WI38 (cell line): ENCODE results near the gene IL11RA.
A peak's percentile ranks its signal among the peaks of the same experiment; 100 is the strongest.

Source experiments
- H3K4me3 ChIP-seq: 2 replicates; pipeline ENCODE4 v1.5.1; 2011; ENCODE audit warnings: low read depth, mild to moderate bottlenecking, control low read depth, low read length
- TF ChIP-seq, protein P1 (sequence below): IDR thresholded peaks from 2 replicates; pipeline ENCODE4 v1.5.1; 2012; ENCODE audit warnings: low read depth, mild to moderate bottlenecking, control low read depth, low read length

Gene IL11RA

DNA sequence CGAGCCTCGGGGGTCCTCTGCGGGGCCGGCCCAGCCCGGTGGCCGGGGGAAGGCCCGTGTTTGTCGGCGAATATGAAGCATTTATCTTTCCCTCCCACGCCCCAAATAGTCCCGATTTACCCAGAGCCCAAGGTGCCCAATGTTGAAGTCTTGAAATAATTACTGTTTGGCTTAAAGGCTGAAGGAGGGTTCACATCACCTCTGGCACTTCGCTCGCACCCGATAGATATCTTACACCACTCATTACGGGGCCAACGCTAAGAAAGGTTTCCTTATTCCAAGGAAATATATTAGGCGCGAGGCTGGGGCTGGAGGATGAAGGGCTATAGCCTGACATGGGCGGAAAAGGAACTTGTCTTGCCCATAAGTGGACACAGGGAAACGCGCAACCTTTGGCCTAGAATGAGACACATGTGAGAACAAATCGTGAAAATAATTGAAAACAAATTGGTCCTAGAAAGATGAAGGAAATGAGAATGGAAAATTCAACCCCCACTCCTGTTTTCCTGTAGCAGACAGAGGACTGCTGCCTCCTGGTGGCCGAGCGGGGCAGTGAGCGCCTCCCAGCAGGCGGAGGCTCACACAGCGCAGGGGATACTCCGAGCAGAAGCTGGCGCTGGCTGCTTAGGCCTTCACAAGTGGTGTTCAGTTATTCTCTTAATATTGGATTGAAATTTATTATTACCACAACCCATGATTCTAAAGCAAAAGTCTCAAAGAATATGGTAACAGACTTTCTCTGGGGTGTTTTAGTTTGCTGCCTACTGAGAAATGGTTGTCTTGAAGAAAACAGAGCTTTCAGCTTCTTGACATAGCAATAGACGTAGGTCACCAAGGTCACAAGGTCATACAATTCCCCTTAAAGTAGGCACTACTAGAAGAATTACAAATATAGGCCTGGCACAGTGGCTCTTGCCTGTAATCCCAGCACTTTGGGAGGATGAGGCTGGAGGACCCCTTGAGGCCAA is 50.1 kb downstream of the IL11RA start:
- peak overlapping the region; percentile 60 for H3K4me3 ChIP-seq
- TF ChIP-seq, protein P1, sequence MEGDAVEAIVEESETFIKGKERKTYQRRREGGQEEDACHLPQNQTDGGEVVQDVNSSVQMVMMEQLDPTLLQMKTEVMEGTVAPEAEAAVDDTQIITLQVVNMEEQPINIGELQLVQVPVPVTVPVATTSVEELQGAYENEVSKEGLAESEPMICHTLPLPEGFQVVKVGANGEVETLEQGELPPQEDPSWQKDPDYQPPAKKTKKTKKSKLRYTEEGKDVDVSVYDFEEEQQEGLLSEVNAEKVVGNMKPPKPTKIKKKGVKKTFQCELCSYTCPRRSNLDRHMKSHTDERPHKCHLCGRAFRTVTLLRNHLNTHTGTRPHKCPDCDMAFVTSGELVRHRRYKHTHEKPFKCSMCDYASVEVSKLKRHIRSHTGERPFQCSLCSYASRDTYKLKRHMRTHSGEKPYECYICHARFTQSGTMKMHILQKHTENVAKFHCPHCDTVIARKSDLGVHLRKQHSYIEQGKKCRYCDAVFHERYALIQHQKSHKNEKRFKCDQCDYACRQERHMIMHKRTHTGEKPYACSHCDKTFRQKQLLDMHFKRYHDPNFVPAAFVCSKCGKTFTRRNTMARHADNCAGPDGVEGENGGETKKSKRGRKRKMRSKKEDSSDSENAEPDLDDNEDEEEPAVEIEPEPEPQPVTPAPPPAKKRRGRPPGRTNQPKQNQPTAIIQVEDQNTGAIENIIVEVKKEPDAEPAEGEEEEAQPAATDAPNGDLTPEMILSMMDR, result peak; percentile 98

DNA sequence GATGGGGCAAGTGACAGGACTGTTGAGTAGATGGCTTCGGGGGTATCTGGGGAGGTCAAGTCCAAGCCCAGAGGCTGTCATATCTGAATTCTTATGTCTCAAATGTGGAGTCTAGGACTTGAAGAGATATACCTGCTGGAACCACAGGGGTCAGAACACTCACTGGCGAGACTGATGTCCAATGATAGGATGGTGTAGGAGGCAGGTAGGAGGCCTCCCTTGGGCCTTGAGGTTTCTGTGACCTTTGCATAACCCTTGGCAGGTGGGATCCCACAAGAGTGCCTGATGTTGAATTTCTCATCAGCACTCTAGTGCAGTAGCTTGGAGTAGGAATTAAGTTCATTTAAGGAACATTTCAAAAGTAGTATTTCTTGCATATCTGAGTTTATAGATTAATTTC is 55.1 kb downstream of the IL11RA start:
- TF ChIP-seq, protein P1, result no peak

DNA sequence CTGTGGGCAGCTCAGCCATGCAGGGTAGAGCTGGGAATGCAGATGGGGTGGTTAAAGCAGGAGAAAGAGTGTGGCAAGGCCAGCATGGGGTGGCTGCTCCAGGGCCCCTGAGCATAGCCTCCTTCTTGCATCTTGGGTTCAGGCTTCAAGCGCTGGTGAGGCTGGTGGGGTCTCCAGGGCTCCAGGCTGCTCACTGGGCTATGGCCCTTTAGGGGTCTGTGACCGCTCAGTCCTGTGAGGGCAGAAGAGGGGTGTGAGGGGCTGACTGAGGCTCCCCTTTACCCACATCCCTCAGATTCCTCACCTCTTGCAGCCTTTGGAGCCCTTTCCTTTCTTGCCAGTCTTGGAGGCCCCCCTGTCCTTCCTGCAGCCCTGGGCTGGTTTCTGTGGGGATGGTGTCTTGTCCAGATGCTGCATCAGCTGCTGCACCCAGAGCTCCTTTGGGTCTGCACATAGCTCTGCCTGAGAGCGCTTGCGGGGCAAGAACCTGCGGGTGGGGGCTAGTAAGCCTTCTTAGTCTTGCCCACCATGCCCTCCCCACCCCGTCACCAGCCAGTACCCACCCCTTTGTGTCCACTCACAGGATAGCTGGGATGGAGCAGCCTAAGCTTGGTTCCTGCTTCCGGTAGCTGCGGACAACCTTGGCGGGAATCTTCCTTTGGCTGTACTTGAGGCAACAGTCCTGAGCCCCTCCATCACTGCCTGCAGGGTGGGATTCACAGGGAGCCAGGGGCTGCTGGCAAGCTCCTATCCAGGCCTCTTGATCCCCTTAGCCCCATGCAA is 57.4 kb downstream of the IL11RA start:
- H3K4me3 ChIP-seq, result no peak overlapping the region
- TF ChIP-seq, protein P1, result no peak

More for the DNA sequence above, 55.1 kb downstream of the IL11RA start:
- H3K4me3 ChIP-seq, result no peak overlapping the region

DNA sequence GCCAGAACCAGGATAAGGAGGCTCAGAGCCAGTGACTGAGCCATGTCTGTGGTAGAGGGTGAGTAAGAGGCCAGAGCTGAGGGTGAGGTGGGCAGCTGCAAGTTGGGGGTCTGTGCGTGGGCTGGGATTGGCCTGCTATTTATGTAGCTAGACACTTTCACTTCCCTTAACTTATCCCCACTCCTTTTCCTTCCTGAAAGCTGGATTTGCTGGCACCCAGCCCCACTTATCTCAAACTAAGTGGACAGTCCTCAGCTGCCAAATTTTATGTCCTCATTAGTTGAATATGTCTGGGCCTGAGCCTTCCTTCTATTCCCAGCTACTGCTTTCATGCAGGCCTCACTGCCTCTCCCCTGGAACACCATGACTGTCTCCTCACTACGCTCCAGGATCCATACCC is 58.0 kb downstream of the IL11RA start, which contains the start of gene CCL21:
CCL21 (minus strand) TSS at position 114 of the 400 bp plus-strand sequence; CDS start at position 44, 70 bp downstream.
- TF ChIP-seq, protein P1, result no peak
- H3K4me3 ChIP-seq, result no peak within 1 kb of the TSS
